SK-N-SH (cell line): ENCODE results near the gene NAA30. TPM values are rescaled to one million over a fixed set of nuclear protein-coding genes. Genes with fewer than 3 reads are reported as not detected.

Experiments
- CTCF ChIA-PET: fragments of 300-600, 350-600 bp; formaldehyde crosslinking; extraction: SDS; loops from one replicate; lab custom pipeline; 2021; lab: Yijun Ruan, JAX
- POLR2A ChIA-PET: fragments of 350-600 bp; sonication (Branson Sonifier 250); formaldehyde crosslinking; extraction: SDS; loops from one replicate; lab custom pipeline; 2020; ENCODE audit warnings: antibody characterized with exemption, inconsistent platforms; lab: Yijun Ruan, JAX
- DNase-seq: peaks from one replicate; pipeline ENCODE4 v3.0.0; 2012
- H2AFZ ChIP-seq: fragments of 200-600 bp; sonication (generic); 2 replicates; pipeline ENCODE4 v1.8.1; 2016; ENCODE audit warnings: antibody characterized with exemption, mild to moderate bottlenecking, low read depth
- H3F3A ChIP-seq: fragments of 200-600 bp; sonication (generic); replicated peaks from 2 replicates; pipeline ENCODE3; 2016; ENCODE audit warnings: antibody characterized with exemption, mild to moderate bottlenecking; ENCODE audit not compliant: insufficient read depth
- H3K27ac ChIP-seq, 2 experiments: fragments of 200-500 bp in 1 of 2; fragments of 200-600 bp in 1 of 2; sonication (Bioruptor generic) in 1 of 2; sonication (generic), shearing (Covaris generic) in 1 of 2; 2 replicates each; pipeline versions ENCODE4 v1.5.1 to v1.6.1; 2014 to 2016; ENCODE audit warnings: low read depth in 2 of 2, inconsistent platforms in 1 of 2, low read length in 1 of 2, mild to moderate bottlenecking in 1 of 2, mixed read lengths in 1 of 2
- H3K27me3 ChIP-seq: fragments of 200-600 bp; sonication (generic), shearing (Covaris generic); 2 replicates; pipeline ENCODE4 v1.6.1; 2016; ENCODE audit warnings: mixed run types; ENCODE audit not compliant: insufficient read depth
- H3K36me3 ChIP-seq, 2 experiments: fragments of 200-500 bp in 1 of 2; fragments of 200-600 bp in 1 of 2; sonication (Bioruptor generic) in 1 of 2; sonication (generic) in 1 of 2; replicated peaks in 1 of 2; 2 replicates each; pipeline versions ENCODE3 to v1.5.1; 2014 to 2016; ENCODE audit warnings: low read length in 1 of 2, mild to moderate bottlenecking in 1 of 2; ENCODE audit not compliant: insufficient read depth in 2 of 2, control insufficient read depth in 1 of 2
- H3K4me1 ChIP-seq, 2 experiments: fragments of 200-500 bp in 1 of 2; fragments of 200-600 bp in 1 of 2; sonication (Bioruptor generic) in 1 of 2; sonication (generic), shearing (Covaris generic) in 1 of 2; 2 replicates each; pipeline versions ENCODE4 v1.5.1 to v1.6.1; 2014 to 2016; ENCODE audit warnings: low read depth in 1 of 2, low read length in 1 of 2, mixed run types in 1 of 2; ENCODE audit not compliant: insufficient read depth in 2 of 2, control insufficient read depth in 1 of 2
- H3K4me2 ChIP-seq: fragments of 200-600 bp; sonication (generic), shearing (Covaris generic); 2 replicates; pipeline ENCODE4 v1.6.1; 2017; ENCODE audit warnings: mixed run types
- H3K4me3 ChIP-seq, 2 experiments: fragments of 200-500 bp in 1 of 2; fragments of 200-600 bp in 1 of 2; sonication (Bioruptor generic) in 1 of 2; sonication (generic), shearing (Covaris generic) in 1 of 2; 2 replicates each; pipeline versions ENCODE4 v1.5.1 to v1.8.1; 2014 to 2016; ENCODE audit warnings: low read depth in 2 of 2, inconsistent platforms in 1 of 2, low read length in 1 of 2, mild to moderate bottlenecking in 1 of 2, mixed read lengths in 1 of 2, moderate library complexity in 1 of 2
- H3K79me2 ChIP-seq: fragments of 200-600 bp; sonication (generic); 2 replicates; pipeline ENCODE4 v1.8.1; 2017; ENCODE audit warnings: mild to moderate bottlenecking; ENCODE audit not compliant: insufficient read depth
- H3K9ac ChIP-seq: fragments of 200-600 bp; sonication (generic); 2 replicates; pipeline ENCODE4 v1.6.1; 2017; ENCODE audit warnings: mixed run types
- H3K9me2 ChIP-seq: fragments of 200-600 bp; sonication (generic); 2 replicates; pipeline ENCODE4 v1.6.1; 2017; ENCODE audit warnings: mixed run types
- H3K9me3 ChIP-seq: fragments of 200-600 bp; sonication (generic); 2 replicates; pipeline ENCODE4 v1.6.1; 2017; ENCODE audit warnings: mixed run types, mild to moderate bottlenecking, moderate library complexity
- H4K20me1 ChIP-seq: fragments of 200-600 bp; sonication (generic); 2 replicates; pipeline ENCODE4 v1.6.1; 2017; ENCODE audit warnings: mild to moderate bottlenecking, mixed run types; ENCODE audit not compliant: insufficient read depth
- CTCF ChIP-seq: fragments of 200-600 bp; sonication (generic); IDR thresholded peaks from 2 replicates; pipeline ENCODE4 v1.6.1; 2017; ENCODE audit warnings: antibody characterized with exemption, mild to moderate bottlenecking, moderate library complexity
- FOXM1 ChIP-seq: IDR thresholded peaks from 2 replicates; pipeline ENCODE4 v1.4.0; 2012; ENCODE audit warnings: low read depth, mild to moderate bottlenecking
- GATA2 ChIP-seq: sonication (generic); formaldehyde crosslinking; IDR thresholded peaks from 2 replicates; pipeline ENCODE4 v1.5.0; 2020; ENCODE audit warnings: mild to moderate bottlenecking, missing genetic modification reagents
- JUND ChIP-seq: IDR thresholded peaks from 2 replicates; pipeline ENCODE4 v1.4.0; 2012
- MXI1 ChIP-seq: IDR thresholded peaks from 2 replicates; pipeline ENCODE4 v1.6.1; 2012; ENCODE audit warnings: mild to moderate bottlenecking, low read depth, low read length, improper control_type of control experiment
- NFIC ChIP-seq: IDR thresholded peaks from 2 replicates; pipeline ENCODE4 v1.4.0; 2012; ENCODE audit warnings: borderline replicate concordance
- PBX3 ChIP-seq: IDR thresholded peaks from 2 replicates; pipeline ENCODE4; 2012
- POLR2AphosphoS5 ChIP-seq: IDR thresholded peaks from 2 replicates; pipeline ENCODE4 v1.6.1; 2012; ENCODE audit warnings: low read depth, low read length
- RCOR1 ChIP-seq: fragments of 150-350 bp; IDR thresholded peaks from 2 replicates; pipeline ENCODE4 v1.6.1; 2017; ENCODE audit warnings: antibody characterized with exemption, low read length
- REST ChIP-seq: IDR thresholded peaks from 2 replicates; pipeline ENCODE4 v1.6.1; 2012; ENCODE audit warnings: mild to moderate bottlenecking, low read depth, low read length, moderate library complexity
- SIN3A ChIP-seq: IDR thresholded peaks from 2 replicates; pipeline ENCODE4 v1.6.1; 2012; ENCODE audit warnings: low read depth, mild to moderate bottlenecking, low read length, moderate library complexity, borderline replicate concordance
- TCF12 ChIP-seq: IDR thresholded peaks from 2 replicates; pipeline ENCODE4 v1.4.0; 2012
- TEAD4 ChIP-seq: IDR thresholded peaks from 2 replicates; pipeline ENCODE4 v1.4.0; 2012; ENCODE audit warnings: mild to moderate bottlenecking, borderline replicate concordance; ENCODE audit not compliant: insufficient read depth
- USF1 ChIP-seq: IDR thresholded peaks from 2 replicates; pipeline ENCODE4 v1.4.0; 2012; ENCODE audit warnings: low read depth, borderline replicate concordance
- USF2 ChIP-seq: fragments of 150-350 bp; IDR thresholded peaks from 2 replicates; pipeline ENCODE4 v1.6.1; 2017; ENCODE audit warnings: antibody characterized with exemption, low read length, low read depth, borderline replicate concordance
- YY1 ChIP-seq: IDR thresholded peaks from 2 replicates; pipeline ENCODE4 v1.4.0; 2012; ENCODE audit warnings: low read depth, mild to moderate bottlenecking
- WGBS: methylation state at CpG from one replicate; pipeline ENCODE4 v1.1.6; 2017; ENCODE audit warnings: low lambda C conversion rate; 5-methylcytosine and 5-hydroxymethylcytosine counted together
- polyA plus RNA-seq, 3 experiments: library from polyadenylated mRNA; depleted of rRNA; stranded (reverse); fragments of >200 nt; gene quantifications; 2 replicates each; pipeline ENCODE4 v1.2.3, GENCODE V29; 2012

NAA30 gene
- polyA plus RNA-seq, 1 of the 3 experiments (the other 2 are of a cell fraction) = 3.0 TPM

- TF ChIP-seq RCOR1 = no peak
- no peak for TF ChIP-seq MXI1
Measured at GRCh38 chr14:57408037-57408436, 17.7 kb downstream of the NAA30 start (continued).

GRCh38 chr14:57408634-57409033 lies 18.2 kb downstream of the NAA30 start:
- H3K4me2 ChIP-seq = no peak overlapping the region
- no peak overlapping the region for H2AFZ ChIP-seq
- peaks cover 33% of the 10 kb centered on the region for H3K79me2 ChIP-seq
- H3K36me3 ChIP-seq = peaks cover 50 to 54% of the 10 kb centered on the region in 2 experiments
- WGBS = 95% methylated on average over 1 of the region's 1 CpG
- no peak for DNase-seq
- H3F3A ChIP-seq = no peaks in the 10 kb centered on the region
- CTCF ChIA-PET = no interaction called here
- TF ChIP-seq YY1 (no peak), PBX3 (no peak), SIN3A (no peak), TCF12 (no peak), GATA2 (CRISPR knock-in tag) (no peak), JUND (no peak), REST (no peak)
- no peaks in the 10 kb centered on the region for H3K9me3 ChIP-seq
- POLR2A ChIA-PET = no interaction called here
- 0 out of 2 replicates have a peak, but pooled peaks cover 8% of the 10 kb centered on the region for H4K20me1 ChIP-seq
- H3K27ac ChIP-seq = no peak overlapping the region
- no peaks in the 10 kb centered on the region for H3K9me2 ChIP-seq
- no peak overlapping the region for H3K9ac ChIP-seq
- H3K4me1 ChIP-seq = peaks cover 0 to 2% of the 10 kb centered on the region in 2 experiments; a peak in 2 of 4 replicates
- no peak overlapping the region for H3K4me3 ChIP-seq
- H3K27me3 ChIP-seq = no peaks in the 10 kb centered on the region

- Histone ChIP-seq H3F3A (no peaks in the 10 kb centered on the region), H4K20me1 (0 out of 2 replicates have a peak, but pooled peaks cover 4% of the 10 kb centered on the region), H3K9ac (no peak overlapping the region), H3K79me2 (no peaks in the 10 kb centered on the region), H3K4me3 (no peak overlapping the region), H2AFZ (no peak overlapping the region), H3K4me1 (no peaks in the 10 kb centered on the region), H3K9me2 (no peaks in the 10 kb centered on the region), H3K27ac (no peak overlapping the region), H3K4me2 (no peak overlapping the region), H3K9me3 (no peaks in the 10 kb centered on the region), H3K27me3 (no peaks in the 10 kb centered on the region), H3K36me3 (peaks cover 31 to 45% of the 10 kb centered on the region in 2 experiments)
- CTCF ChIA-PET = no interaction called here
- POLR2A ChIA-PET = no interaction called here
- DNase-seq = no peak
- TF ChIP-seq NFIC (no peak), CTCF (no peak), TCF12 (no peak), POLR2AphosphoS5 (no peak), TEAD4 (no peak), YY1 (no peak), USF1 (no peak), SIN3A (no peak), USF2 (no peak), FOXM1 (no peak)
- WGBS = 71% methylated on average over 2 of the region's 2 CpGs
Measured at GRCh38 chr14:57412341-57412740, 22.0 kb downstream of the NAA30 start.
